Measurements from ENCODE around the gene F12.
"Not testable (repeated sequence)": the region's sequence is repeated elsewhere in the genome, so short reads cannot be mapped to it uniquely, and the experiment has no call there.

F12 gene

DNA sequence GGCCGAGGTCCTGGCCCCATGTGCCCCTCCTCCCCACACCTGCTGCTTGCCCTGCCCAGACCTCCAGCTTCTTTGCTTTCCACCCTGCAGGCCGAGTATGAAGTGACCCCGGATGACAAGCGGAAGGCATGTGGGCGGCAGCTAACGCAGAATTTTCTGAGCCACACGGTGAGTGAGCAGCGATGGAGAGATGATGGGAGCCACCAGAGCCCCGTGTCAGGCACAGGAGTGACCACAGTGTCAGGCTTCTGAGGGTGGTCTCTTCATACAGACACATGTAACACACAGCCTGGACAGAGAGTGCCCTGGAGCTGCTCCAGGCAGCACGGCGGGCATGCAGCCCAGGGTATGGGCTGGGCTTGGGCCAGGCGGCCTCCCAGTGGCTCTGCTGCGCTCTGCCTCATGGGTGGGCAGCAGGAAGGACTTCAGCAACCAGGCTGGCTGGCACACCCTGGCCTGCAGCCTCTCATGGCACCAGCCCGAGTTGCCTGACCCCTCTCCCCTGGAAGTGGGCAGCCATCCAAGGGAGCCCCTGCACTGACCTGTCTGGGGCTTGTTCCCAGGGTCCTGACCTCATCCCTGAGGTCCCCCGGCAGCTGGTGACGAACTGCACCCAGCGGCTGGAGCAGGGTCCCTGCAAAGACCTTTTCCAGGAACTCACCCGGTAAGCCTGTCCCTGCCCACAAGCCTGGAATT, 22.9 kb upstream of the F12 start:
- DNase-seq = no peak

DNA sequence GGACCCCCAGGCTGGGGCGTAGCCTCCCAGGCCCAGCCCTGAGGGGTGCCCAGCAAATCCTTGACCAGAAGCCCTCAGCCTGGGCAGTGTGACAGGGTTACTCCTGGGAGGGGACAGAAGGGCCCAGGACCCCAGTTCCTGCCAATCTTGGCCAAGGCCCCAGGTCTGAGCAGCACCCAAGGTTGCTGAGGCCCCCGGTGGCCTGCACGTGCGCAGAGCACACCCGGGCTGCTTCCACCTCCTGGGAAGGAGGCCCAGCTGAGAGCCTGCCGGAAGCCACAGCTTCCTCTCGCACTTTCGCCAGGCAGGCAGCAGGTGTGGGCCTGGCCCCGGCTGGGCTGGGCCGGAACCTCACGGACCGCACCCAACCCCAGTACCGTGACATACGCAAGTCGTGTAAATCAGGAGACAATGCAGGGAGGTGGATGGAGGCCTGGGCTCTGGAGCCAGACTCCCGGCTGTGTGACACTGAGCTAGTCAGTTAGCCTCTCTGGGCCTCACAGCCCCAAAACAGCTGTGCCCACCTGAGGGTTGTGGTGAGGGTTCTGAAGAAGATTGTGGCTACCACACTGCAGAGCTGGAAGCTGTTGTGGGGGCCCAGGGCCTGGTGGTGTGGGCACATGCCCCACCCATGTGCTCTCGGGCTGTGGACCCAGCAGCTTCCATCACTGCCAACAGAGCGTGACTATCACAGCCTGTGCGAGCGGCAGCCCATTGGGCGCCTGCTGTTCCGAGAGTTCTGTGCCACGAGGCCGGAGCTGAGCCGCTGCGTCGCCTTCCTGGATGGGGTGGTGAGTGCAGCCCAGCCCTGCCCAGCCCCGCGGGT, 22.2 kb upstream of the F12 start:
- no peak for DNase-seq

DNA sequence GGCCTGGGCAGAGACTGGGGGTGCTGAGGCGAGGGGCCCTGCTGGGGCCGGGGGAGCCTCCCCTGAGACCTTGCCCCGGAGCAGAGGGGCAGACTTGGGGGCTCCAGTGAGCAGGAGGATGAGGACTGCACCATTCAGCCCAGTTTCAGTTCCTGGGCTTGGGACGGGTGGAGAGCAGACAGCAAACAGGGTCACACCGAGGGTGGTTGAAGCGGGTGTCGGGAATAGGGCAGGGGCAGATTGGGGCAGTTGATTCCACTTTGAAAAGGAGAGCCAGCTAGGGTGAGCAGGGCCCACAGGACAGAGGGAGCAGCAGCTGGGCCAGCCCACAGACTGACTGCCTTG, 21.6 kb upstream of the F12 start:
- DNase-seq = no peak

DNA sequence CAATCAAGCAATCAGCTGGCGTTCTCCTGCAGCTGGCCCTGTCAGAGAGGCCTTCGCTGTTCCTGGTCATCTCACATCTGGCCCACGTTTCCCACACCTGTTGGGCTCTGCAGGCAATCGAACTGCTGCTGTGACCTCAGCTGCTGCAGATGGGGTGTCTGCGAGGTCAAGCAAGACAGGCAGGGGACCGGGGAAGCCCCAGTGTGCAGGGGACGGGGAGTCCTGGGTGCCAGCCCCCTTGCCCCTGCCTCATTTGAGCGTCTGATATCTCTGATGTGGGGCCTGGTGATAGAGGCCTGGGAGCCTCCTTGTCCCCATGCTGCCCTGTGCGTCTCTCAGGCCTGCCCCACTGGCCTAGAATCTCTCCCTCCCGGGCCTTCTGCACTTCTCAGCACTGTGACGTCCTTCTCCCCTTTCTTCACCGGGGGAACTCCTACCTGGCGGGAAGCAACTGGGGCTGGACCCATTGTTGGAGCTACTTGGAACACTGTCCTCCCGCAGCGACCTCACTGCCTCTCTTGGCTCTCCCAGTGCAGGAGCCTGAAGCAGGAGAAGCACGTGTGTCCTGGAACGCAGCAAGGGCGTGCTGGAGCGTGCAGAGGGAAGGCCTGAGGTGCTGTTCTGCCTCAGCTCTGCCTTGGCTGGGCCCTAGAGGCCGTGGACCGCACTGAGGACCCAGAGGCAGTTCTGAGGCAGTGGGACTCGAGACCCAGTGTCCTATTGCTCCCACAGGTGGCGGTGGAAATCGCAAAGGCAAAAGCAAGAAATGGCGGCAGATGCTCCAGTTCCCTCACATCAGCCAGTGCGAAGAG, 21.0 kb upstream of the F12 start:
- no peak for DNase-seq

DNA sequence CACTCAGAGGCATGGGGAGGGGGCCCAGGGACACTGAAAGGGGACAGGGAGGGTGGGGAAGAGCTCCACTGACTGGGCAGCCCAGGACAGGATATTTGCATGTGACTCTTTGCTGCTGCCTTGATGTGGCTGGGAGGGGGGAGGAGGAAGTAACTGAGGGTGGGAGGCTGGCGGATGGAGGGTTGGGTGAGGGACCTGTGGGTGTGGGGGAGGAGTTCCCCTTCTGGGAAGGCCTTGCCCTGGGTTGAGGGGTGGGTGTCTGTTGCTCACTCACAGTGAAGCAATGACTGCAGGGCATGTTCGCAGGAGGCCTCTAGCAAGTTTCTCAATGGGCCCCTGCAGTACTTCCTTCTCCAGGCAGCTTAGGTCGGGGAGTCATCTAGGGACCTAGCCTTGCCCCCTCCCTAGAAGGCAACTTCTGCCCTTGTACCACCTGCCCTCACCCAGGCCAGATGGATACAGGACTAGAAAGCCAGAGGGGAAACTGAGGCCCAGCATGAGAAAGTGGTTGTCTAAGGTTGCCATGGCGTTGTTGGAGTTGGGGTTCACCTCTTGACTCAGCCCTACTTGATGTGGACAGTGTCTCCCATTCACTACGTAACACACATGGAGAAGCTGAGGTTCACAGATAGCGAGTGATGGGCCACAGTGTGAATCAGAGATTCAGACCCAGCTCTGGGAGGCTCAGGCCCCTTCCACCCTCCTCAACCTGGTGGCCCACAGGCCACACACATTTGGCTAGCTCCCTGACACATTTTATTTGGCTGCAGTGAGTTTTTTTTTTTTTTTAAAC, 20.1 kb upstream of the F12 start:
- no peak for DNase-seq

DNA sequence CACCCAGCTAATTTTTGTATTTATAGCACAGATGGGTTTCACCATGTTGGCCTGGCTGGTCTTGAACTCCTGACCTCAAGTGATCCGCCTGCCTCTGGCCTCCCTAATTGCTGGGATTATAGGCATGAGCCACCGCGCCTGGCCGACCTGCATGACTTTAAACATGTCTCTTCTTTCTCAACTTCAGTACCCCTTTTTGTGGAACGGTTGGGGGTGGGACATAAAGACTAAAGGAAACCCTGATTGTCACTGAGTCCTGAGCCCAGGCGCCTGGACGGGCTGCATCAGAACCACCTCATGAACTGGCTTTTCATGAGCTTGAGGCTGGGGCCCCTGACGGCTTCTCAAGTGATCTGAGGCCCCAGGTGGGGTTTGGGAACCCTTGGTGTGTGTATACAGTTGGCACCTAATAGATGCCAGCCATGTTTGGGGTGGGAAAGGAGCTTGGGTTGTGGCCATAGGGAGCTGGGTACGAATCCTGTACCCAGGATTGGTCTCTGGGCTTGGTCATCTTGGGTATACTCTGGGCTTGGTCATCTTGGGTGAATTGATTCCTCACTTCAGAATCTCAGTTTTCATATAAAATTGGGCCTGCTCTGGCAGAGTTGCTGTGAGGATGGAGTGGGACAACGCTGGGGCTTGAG, 19.3 kb upstream of the F12 start:
- no peak for DNase-seq

DNA sequence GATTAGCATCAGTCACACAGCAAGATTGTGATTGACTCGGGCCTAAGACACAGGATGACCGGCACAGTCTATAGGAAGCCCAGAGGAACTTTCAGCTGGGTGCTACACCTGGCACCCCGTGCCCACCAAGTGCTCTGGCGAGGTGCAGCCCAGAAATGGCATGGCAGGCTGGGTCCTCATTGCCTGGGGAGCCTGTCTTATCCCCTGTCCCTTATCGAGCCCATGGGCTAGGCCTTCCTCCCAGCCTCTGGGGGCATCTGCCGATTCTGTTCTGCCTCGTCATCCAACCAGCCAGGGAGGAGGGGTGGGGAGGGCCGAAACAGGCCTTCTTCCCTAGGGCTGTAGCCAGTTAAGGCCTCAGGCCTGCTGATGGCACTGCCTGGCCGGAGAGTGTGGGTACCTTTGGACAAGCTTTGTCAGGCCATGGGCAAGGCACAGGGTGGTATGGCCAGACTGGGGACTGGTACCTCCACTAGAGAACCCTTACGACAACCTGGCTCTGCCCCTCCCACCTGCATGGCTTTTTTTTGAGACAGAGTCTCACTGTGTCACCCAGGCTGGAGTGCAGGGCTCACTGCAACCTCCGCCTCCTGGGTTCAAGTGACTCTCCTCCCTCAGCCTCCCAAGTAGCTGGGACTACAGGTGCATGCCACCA, 18.7 kb upstream of the F12 start:
- no peak for DNase-seq

DNA sequence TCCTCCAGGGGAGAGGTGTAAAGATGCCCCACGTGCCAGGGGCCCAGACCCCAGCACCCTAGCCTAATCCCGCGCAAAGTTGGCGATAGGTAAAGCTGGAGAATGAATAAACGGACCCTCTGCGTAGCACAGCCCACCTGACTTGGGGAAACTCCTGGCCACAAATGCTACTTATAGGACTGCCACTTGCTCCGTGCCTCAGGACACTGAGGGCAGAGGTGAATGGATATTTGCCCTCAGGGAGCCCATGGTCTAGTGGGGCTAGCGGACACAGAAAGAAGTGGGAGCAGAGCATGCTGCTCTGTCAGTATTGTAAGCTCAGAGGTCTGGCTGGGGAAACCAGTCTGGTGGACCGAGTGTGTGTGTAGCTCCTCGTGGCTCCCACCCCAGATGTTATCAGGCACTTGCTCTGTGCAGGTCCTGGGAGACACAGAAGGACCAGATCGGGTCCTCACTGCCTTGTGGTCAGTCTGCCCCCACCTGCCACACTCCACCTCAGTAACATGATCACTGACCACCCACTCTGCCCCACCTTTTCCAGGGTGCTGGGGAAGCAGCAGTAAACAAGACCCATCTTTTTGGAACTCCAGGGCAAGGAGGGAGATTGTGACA, 18.0 kb upstream of the F12 start:
- no peak for DNase-seq

DNA sequence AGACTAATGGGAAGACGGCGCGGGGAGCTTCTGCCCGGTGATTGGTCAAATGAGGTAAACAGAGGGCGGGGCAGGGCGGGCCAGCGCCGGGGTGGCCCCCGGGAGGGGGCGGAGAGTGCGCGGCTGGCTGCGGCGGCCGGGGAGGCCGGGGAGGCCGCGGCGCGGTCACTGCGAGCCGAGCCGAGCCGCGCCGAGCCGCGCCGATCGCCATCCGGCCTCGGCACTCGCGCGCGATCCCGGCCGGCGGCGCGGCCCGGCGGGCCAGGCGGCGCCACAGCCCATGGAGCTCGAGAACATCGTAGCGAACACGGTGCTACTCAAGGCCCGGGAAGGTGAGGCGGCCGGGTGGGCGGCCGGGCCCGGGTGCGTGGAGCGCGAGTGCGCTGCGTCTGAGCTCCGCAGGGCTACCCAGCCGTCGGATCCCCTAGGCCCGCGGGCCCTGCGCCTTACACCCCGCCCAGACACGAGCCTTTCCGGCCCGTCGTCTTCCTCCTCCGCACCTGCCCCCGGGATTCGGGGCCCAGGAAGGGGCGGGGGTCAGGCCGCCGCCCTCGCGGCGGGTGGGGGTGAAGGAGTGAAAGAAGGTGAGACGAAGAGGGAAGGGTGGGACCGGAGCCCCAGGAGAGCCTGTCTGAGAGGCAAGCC, 17.3 kb upstream of the F12 start, which contains the start of gene GRK6:
Gene GRK6, plus strand, starts transcription at position 111 of the 645 bp plus-strand sequence. Its CDS starts 170 bp downstream, at position 281.
- no peak for DNase-seq

DNA sequence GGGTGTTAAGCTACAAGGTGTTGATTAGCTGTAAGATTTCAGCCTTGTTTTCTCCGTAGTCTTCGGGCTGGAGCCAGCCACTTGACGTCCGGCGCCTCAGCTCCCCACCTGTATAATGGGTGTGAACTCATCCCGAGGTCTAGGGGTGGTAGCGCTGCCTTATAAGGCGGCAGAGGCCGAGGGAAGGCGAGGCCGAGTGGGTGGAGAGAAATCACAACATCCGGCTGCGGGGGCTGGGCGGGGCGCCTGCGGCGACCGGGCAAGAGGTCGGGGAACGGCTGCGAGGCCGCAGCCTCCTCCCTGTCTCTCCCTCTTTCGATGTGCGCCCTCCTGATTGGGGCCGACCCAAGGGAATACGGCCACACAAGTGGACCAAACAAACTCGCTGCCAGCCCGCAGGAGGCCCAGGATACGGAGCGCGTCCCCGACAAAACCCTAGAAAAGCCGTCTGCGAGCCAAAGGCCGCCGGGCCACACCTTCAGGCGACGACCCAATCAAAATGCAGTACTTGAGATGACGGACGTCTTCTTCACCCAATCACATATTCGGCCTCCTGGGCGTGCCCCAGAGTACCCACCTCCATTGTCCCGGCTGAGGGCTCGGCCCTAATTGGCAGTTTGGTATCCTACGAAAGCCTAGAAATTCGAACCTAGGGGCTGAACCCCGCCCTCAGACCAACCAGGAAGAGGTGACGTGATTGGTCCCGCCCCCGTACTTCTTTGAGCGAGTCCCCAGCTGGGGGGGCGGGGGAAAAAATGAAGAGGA, 16.6 kb upstream of the F12 start:
- DNase-seq = peak; percentile 100

DNA sequence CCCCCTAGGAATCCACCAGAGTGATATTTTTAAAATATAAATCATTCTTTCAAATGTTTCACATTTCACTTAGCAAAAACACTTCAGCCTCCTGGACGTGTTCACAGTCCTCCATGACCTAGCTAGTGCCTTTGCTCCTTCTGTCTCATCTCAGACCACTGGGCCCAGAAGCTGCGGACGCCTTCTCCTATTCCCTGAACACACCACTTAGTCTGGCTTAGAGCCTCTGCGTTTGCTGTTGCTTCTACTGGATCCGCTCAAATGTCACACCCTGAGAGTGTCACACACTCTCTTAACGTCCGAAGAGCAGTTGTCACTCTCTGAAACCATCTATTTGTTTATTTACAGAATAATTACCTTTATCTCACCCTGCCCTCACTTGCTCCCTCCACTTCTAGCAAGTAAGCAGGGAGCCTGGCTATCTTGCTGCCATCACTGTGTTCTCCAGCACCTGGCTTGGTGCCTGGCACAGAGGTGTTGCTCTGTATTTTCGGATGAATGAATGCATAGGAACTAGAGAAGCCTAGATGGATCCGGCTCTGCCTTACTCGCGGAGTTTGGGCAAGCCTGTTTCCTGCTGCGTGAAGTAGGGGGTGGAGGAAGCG, 15.9 kb upstream of the F12 start:
- no peak for DNase-seq

DNA sequence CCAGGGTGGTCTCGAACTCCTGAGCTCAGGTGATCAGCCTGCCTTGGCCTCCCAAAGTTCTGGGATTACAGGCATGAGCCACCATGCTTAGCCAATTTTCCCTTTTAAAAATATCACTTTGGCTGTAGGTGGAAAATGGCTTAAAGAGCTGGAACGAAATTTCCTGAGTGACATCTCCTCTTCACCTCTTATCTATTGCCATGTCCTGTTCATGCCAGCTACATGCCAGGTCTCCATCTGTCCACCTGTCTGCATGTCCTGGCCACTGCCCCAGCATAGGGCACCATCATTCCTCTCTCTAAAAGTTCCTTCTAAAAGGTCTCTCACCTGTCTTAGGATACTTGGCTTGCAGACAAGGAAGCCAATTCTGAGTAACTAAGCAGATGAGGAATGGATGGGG, 14.3 kb upstream of the F12 start:
- DNase-seq = no peak

DNA sequence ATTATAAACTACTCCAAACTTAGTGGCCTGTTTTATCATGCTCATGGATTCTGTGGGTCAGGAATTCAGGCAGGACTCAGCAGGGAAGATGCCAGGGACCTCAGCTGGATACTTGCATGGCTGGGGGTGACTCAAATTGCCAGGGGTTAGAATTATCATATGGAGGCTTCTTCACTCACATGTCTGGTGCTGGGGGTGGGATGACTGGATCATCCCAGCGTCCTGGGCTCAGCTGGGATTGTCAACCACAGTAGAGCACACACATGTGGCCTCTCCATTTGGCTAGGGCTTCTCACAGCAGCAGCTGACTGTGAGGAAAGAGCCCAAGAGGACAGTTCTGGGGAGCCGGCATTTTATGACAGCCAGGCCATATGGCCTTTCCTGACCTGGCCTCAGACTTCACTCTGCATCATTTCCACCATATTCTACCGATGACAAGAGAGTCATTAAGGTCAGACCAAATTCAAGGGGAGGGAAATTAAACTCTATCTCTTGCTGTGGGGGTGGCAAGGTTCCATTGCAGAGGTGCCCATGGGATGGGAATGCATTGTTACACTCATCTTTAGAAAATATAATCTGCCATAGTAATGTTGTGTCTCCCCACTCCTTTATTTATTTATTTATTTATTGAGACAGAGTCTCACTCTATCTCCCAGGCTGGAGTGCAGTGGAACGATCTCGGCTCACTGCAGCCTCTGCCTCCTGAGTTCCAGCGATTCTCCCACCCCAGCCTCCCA, 11.9 kb upstream of the F12 start:
- no peak for DNase-seq

DNA sequence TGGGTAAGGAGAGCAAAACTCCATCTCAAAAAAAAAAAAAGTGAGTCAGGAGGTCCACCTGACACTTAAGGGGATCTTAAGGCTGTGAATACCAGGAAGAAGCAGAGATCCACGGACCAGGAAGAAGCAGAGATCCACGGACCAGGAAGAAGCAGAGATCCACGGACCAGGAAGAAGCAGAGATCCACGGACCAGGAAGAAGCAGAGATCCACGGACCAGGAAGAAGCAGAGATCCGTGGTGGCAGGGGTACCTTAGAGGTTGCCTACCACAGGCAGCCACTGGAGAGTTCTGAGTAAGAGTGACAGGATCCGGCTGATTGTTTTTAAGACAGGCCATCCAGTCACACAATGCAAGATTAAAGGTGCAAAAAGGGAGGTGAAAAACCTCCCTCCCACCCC, 11.1 kb upstream of the F12 start:
- DNase-seq = not testable (repeated sequence)

DNA sequence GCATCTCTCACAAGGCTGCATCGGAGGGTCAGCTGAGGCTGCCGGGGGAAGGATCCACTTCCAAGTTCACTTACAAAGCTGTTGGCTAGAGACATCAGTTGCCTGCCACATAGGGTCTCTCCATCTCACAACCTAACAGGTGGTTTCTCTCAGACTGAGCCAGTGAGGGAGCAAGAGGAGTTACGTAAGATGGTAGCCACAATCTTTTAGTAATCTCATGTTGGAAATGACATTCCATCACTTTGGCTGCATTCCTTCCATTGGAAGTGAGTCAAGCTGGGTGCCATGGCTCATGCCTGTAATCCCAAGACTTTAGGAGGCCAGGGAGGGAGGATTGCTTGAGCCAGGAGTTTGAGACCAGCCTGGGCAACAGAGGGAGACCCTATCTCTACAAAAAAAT, 9.7 kb upstream of the F12 start:
- DNase-seq = peak; percentile 62

DNA sequence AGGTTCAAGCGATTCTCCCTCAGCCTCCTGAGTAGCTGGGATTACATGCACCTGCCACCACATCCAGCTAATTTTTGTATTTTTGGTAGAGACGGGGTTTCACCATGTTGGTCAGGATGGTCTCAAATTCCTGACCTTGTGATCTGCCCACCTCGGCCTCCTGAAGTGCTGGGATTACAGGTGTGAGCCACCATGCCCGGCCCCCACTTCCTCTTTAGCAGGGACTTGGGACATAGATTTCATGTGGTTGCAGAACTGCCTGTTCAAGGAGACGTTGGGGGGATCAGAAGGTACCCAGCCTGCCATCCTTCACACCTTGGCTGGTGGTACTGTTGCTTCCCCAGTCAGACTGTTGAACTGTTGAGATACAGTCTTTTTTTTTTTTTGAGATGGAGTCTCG, 7.7 kb upstream of the F12 start:
- DNase-seq = not testable (repeated sequence)

DNA sequence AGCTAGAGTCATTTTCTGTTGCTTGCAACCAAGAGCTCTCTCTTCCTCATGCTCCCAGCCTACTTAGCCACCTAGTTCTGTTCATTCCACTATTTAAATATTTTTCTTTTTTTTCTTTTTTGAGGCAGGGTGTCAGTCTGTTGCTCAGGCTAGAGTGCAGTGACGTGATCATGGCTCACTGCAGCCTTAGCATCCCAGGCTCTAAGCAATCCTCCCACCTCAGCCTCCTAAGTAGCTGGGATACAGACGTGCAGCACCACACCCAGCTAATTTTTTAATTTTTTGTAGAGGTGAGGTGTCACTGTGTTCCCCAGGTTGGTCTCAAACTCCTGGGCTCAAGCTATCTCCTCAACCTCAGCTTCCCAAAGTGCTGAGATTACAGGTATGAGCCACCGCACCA, 5.1 kb upstream of the F12 start:
- DNase-seq = no peak

DNA sequence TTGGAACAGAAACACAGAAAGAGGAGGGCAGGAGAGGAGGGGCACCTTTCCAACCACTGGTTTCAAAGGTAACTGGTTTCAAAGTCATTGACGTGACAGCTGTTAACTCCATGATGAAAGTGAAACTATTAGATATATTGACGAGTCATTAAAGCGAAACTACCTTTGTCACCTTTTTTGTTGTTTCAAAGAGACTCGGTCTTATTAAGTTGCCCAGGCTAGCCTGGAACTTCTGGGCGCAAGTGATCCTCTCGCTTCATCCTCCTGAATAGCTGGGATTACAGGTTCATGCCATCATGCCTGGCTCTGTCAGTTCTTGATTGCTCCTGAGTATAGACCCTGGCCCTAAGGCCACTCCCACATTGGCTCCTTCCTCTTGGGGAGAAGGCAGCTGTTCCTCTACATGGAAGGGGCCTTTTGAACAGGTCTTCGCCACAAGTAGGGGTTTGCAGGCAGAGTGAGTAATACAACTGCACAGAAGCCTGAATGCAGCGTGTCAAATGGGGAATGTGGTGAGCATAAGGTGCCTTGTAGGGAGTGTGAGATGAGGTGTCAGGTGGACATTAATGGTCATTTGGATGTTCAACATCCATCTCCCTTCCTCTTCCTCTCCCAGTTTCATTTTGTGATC, 3.4 kb upstream of the F12 start:
- DNase-seq = no peak
